NT2/D1 (cell line): ENCODE measurements around the gene FOXN4.

Source experiments
- DNase-seq: peaks from one replicate; pipeline ENCODE4 v3.0.0-alpha.2; 2011; ENCODE audit warnings: low read depth, low spot score
- H3K27me3 ChIP-seq: 2 replicates; pipeline ENCODE4 v1.6.0; 2011; ENCODE audit warnings: mild to moderate bottlenecking; ENCODE audit not compliant: insufficient read length, insufficient read depth
- H3K36me3 ChIP-seq: 2 replicates; pipeline ENCODE4 v1.6.1; 2011; ENCODE audit warnings: mild to moderate bottlenecking, low read length, mixed read lengths; ENCODE audit not compliant: insufficient read depth, insufficient read length
- H3K4me1 ChIP-seq: 2 replicates; pipeline ENCODE4 v1.5.1; 2011; ENCODE audit not compliant: insufficient read depth, insufficient read length
- H3K4me3 ChIP-seq: 2 replicates; pipeline ENCODE4 v1.5.1; 2011; ENCODE audit warnings: low read depth; ENCODE audit not compliant: insufficient read length
- H3K9ac ChIP-seq: 2 replicates; pipeline ENCODE4 v1.6.0; 2011; ENCODE audit warnings: low read depth; ENCODE audit not compliant: insufficient read length
- H3K9me3 ChIP-seq: 2 replicates; pipeline ENCODE4 v1.5.1; 2011; ENCODE audit warnings: mild to moderate bottlenecking, low read length; ENCODE audit not compliant: insufficient read depth
- SUZ12 ChIP-seq: IDR thresholded peaks from 2 replicates; pipeline ENCODE4 v1.6.1; 2011; ENCODE audit not compliant: insufficient read length, insufficient read depth; ENCODE audit errors: extremely low read depth
- YY1 ChIP-seq: IDR thresholded peaks from 2 replicates; pipeline ENCODE4 v1.6.1; 2011; ENCODE audit not compliant: insufficient read length, insufficient read depth
- ZNF274 ChIP-seq: IDR thresholded peaks from 2 replicates; pipeline ENCODE4 v1.6.1; 2011; ENCODE audit warnings: mild to moderate bottlenecking, low read depth, low read length

Gene FOXN4

GRCh38 chr12:109289004-109289403 is 20.1 kb downstream of the FOXN4 start:
- H3K9ac ChIP-seq: no peak overlapping the region
- H3K4me3 ChIP-seq: no peak overlapping the region
- TF ChIP-seq ZNF274 (no peak), YY1 (no peak), SUZ12 (no peak)
- no peaks in the 10 kb centered on the region for H3K27me3 ChIP-seq
- H3K36me3 ChIP-seq: no peaks in the 10 kb centered on the region
- H3K4me1 ChIP-seq: peaks cover 18% of the 10 kb centered on the region
- no peak for DNase-seq
- no peaks in the 10 kb centered on the region for H3K9me3 ChIP-seq

DNA sequence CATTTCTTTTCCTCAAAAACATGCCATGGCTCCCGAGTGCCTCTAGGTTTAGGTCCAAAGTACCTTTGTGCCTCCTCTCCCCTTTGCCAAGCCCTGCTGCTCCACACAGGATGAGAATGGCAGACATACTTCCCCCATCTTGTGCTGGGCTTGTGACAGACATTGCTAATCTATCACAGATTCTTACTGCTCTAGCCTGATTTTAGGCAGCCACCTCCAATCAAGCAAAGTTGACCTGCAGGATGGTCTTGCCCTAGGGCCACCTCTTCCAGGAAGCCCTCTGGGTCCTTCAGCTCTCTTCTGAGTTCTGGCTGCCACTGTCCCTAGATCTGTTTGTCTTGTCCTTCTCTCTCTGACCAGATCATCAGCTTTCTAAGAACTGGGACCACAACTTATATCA is 20.5 kb downstream of the FOXN4 start:
- Histone ChIP-seq H3K4me3 (peak overlapping the region; percentile 33), H3K9me3 (no peaks in the 10 kb centered on the region), H3K36me3 (no peaks in the 10 kb centered on the region), H3K4me1 (peaks cover 18% of the 10 kb centered on the region), H3K27me3 (no peaks in the 10 kb centered on the region), H3K9ac (no peak overlapping the region)
- no peak for DNase-seq
- TF ChIP-seq ZNF274 (no peak), YY1 (peak; percentile 52)

DNA sequence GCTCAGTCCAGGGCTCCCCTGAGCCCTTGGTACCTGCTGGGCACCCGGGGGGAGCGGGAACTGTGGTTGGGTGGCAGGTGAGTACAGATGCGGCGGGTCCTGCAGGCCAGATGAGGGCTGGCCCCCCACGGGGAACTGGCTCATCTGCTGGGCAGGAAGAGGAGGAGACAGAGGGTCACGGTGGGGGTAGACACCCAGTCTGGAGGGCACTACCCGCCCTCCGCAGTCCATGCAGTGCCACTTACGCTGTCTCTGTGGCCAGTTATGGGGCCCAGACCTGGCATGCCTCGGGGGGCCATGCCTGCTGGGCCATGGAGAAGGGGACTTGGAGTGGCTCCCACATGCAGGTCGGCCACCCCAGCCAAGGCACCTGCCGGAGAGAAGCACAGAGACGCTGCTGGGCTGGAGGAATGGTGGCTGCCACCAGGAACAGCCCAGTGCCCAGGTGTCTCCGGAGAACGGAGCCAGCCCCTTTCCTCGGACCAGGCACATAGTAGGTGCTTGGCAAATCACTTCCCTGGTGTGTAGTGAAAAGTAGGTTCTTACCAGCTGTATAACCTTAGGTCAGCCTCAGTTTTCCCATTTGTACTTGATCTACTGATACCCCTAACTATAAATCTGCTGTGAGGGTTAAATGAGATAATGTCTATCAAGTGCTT is 21.1 kb downstream of the FOXN4 start:
- no peaks in the 10 kb centered on the region for H3K9me3 ChIP-seq
- peak overlapping the region; percentile 1 for H3K9ac ChIP-seq
- no peaks in the 10 kb centered on the region for H3K27me3 ChIP-seq
- no peaks in the 10 kb centered on the region for H3K36me3 ChIP-seq
- no peak for DNase-seq
- H3K4me3 ChIP-seq: peak overlapping the region; percentile 33
- H3K4me1 ChIP-seq: peaks cover 18% of the 10 kb centered on the region
- TF ChIP-seq YY1 (no peak), ZNF274 (no peak), SUZ12 (no peak)

DNA sequence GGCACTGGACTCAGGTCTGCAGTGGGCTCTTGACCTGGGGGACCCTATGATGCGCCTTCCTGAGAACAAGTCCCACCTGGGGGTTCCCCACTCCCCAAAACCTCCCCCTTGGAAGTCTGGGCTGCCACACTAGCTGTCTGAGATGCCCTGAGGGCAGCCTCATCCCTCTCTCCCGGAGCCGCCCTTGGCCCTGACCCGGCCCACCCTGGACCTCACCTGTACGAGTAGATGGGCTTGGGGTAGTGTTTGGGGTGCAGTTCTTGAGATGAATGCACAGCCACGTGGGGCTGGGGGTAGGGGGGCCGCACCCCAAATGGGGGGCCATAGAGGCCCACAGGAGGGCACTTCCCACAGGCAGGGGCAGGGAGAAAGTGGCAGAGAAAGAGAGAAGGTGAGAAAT is 21.9 kb downstream of the FOXN4 start:
- TF ChIP-seq SUZ12 (no peak), ZNF274 (no peak), YY1 (no peak)
- H3K4me3 ChIP-seq: no peak overlapping the region
- H3K27me3 ChIP-seq: no peaks in the 10 kb centered on the region
- H3K9ac ChIP-seq: no peak overlapping the region
- peaks cover 18% of the 10 kb centered on the region for H3K4me1 ChIP-seq
- no peaks in the 10 kb centered on the region for H3K9me3 ChIP-seq
- DNase-seq: no peak
- H3K36me3 ChIP-seq: no peaks in the 10 kb centered on the region

- Histone ChIP-seq H3K4me1 (peaks cover 18% of the 10 kb centered on the region), H3K9me3 (no peaks in the 10 kb centered on the region), H3K36me3 (no peaks in the 10 kb centered on the region), H3K4me3 (no peak overlapping the region), H3K27me3 (no peaks in the 10 kb centered on the region), H3K9ac (no peak overlapping the region)
- DNase-seq: no peak
- TF ChIP-seq YY1 (no peak), SUZ12 (no peak), ZNF274 (no peak)
These were observed 22.4 kb downstream of the FOXN4 start for GRCh38 chr12:109286652-109287051.

GRCh38 chr12:109286252-109286651 is 22.8 kb downstream of the FOXN4 start:
- Histone ChIP-seq H3K4me3 (no peak overlapping the region), H3K27me3 (no peaks in the 10 kb centered on the region), H3K36me3 (no peaks in the 10 kb centered on the region), H3K4me1 (peaks cover 18% of the 10 kb centered on the region), H3K9ac (no peak overlapping the region), H3K9me3 (no peaks in the 10 kb centered on the region)
- DNase-seq: no peak
- TF ChIP-seq SUZ12 (no peak), YY1 (no peak), ZNF274 (no peak)

- DNase-seq: no peak
- Histone ChIP-seq H3K9me3 (no peaks in the 10 kb centered on the region), H3K36me3 (no peaks in the 10 kb centered on the region), H3K4me3 (no peak overlapping the region), H3K4me1 (peaks cover 13% of the 10 kb centered on the region), H3K27me3 (no peaks in the 10 kb centered on the region), H3K9ac (no peak overlapping the region)
- TF ChIP-seq ZNF274: no peak
- no peak for TF ChIP-seq SUZ12
- no peak for TF ChIP-seq YY1
These were observed 24.7 kb downstream of the FOXN4 start for GRCh38 chr12:109284392-109284791.

GRCh38 chr12:109281452-109281851 is 27.6 kb downstream of the FOXN4 start:
- DNase-seq: no peak
- Histone ChIP-seq H3K27me3 (no peaks in the 10 kb centered on the region), H3K4me1 (peaks cover 7% of the 10 kb centered on the region), H3K36me3 (no peaks in the 10 kb centered on the region), H3K4me3 (no peak overlapping the region), H3K9ac (no peak overlapping the region), H3K9me3 (no peaks in the 10 kb centered on the region)
- TF ChIP-seq SUZ12 (no peak), YY1 (no peak), ZNF274 (no peak)
